ENCODE results near the gene SEC63.
"Not testable (repeated sequence)": the region's sequence is repeated elsewhere in the genome, so short reads cannot be mapped to it uniquely, and the experiment has no call there.

The SEC63 gene

GRCh38 chr6:107931894-107932293 lies 26.1 kb downstream of the SEC63 start:
- no peak for DNase-seq (ENCODE audit: low read depth)

DNA sequence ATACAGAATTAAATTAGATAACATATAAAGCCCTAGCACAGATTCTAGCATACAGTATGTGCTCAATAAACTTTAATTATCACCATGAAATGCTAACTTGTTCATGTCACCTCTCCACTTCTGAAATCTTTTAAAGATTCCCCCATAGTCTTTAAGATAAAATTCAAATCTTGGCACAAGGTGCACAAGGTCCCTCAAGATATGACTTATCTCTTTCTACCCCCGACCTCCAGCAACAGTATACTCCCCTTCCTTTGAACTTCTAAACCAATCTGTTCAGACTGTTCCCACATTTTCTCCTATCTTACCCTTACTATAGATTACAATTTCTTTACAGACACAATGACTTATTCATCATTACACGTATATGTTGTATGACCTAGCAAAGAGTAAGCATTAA lies 29.0 kb downstream of the SEC63 start:
- DNase-seq (ENCODE audit: low read depth) = no peak

GRCh38 chr6:107926697-107927544 lies 31.1 kb downstream of the SEC63 start:
- peak; percentile 18 for DNase-seq (ENCODE audit: low read depth)

GRCh38 chr6:107917451-107918375 lies 40.3 kb downstream of the SEC63 start:
- DNase-seq (ENCODE audit: low read depth) = no peak

DNA sequence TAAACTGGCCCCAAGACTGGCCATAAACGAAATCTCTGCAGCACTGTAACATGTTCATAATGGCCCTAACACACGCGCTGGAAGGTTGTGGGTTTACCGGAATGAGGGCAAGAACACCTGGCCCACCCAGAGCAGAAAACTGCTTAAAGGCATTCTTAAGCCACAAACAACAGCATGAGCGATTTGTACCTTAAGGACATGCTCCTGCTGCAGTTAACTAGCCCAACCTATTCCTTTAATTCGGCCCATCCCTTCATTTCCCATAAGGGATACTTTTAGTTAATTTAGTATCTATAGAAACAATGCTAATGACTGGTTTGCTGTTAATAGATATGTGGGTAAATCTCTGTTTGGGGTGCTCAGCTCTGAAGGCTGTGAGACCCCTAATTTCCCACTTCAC lies 41.0 kb downstream of the SEC63 start:
- not testable (repeated sequence) for DNase-seq (ENCODE audit: low read depth)

DNA sequence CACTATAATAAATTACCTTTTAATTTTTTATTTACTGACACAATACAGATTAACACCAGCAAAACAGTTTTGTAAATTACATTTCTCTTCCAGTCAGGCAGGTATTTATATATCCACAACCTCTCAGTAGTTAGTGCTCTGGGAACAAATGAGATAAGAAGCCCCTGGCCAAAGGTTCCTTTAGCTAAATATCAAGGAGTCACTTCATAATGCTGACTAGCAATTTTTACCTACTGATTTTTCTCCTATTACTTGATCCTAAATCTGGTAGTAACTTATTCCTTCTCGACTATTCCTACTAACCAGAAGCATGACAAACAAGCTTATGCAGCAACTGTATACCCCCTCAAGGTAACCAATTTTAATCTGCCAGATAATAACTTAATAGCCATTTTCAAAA lies 46.3 kb downstream of the SEC63 start:
- DNase-seq (ENCODE audit: low read depth) = no peak

DNA sequence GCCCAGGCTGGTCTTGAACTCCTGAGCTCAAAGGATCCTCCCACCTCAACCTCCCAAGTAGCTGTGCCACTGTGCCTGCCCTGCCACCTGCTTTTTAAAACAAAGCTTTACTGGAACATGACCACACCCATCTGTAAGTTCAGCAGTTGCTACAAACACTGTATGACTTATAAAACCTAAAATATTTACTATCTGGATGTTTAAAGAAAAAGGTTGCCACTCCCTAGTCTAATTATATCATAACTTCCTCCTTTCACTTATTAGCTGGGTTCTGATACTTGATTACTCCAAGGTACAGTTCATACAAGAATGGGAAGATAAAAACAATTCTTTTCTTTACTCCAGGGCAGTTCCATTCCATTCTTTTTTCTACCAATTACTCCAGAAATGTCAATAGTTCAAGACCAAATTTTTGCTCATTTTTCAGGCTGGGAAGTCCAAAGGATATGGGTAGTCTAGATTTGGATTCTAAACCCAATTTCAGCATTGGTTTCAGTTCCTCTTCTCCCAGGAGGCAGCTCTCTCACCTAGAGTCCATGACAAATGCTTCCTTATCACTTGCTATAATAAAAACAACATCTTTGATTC lies 63.1 kb downstream of the SEC63 start:
- no peak for DNase-seq (ENCODE audit: low read depth)

GRCh38 chr6:107890431-107890830 lies 67.6 kb downstream of the SEC63 start:
- not testable (repeated sequence) for DNase-seq (ENCODE audit: low read depth)

DNA sequence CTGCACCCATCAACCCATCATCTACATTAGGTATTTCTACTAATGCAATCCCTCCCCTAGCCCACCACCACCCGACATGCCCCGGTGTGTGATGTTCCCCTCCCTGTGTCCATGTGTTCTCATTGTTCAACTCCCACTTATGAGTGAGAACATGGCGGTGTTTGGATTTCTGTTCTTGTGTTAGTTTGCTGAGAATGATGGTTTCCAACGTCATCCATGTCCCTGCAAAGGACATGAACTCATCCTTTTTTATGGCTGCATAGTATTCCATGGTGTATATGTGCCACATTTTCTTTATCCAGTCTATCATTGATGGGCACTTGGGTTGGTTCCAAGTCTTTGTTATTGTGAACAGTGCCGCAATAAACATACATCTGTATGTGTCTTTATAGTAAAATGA lies 72.1 kb downstream of the SEC63 start:
- not testable (repeated sequence) for DNase-seq (ENCODE audit: low read depth)

DNA sequence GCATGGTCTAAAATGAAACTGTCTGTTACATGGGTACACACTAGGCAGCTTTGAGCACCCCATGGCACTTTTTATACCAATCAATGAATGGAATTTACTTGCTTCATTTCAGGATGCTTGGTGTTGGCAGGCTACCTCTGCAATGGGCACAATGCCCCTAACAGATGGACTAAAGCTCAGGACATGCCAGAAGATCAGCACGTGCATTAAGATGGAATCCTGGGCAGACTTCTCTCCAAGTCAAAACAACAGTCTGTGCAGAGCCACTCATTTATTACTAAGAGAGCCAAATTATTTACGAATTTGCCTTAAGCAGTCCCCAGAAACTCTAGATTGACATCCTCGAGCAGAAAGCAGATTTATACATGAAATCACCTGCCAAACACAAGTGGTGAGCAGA lies 78.1 kb downstream of the SEC63 start:
- no peak for DNase-seq (ENCODE audit: low read depth)

GRCh38 chr6:107877968-107878367 lies 80.0 kb downstream of the SEC63 start:
- no peak for DNase-seq (ENCODE audit: low read depth)

GRCh38 chr6:107871976-107872375 lies 86.0 kb downstream of the SEC63 start:
- DNase-seq (ENCODE audit: low read depth) = no peak

DNA sequence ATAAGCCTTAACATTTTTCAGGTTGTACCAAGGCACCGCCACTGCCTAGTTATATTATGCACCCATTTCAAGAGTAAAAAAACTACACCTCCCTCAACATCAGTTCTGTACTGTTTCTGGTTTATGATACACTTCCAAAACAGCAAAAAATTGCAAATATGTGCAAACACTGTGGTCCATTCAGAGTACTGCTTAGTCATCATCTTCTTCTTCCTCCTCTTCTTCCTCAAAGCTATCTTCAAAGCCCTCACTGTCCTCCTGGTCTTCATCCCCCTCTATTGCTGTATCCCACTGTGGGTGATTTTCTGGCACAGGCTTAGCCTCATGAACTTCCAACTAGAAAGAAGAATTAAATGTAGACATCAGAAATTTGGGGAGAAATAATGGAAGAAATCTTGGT lies 86.5 kb downstream of the SEC63 start:
- not testable (repeated sequence) for DNase-seq (ENCODE audit: low read depth)

DNA sequence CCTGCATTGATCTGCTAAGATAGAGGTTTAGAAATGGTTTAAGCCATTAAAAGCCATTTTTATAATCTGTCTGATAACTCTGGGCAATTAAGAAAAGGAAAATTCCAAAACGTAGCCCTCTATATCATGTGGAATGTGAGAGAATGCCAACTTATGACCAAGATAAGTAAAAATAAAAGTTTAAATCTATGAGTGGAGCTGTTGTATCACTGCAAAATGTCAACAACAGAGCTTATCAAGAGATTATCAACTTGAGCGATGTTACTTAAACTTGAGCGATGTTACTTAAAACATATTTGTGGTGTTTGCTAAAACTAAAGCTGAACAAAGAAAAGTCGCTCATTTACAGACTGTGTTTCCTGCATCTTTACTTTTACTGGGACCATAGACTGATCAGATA lies 87.0 kb downstream of the SEC63 start:
- DNase-seq (ENCODE audit: low read depth) = no peak

GRCh38 chr6:107870381-107870780 lies 87.6 kb downstream of the SEC63 start:
- DNase-seq (ENCODE audit: low read depth) = no peak

DNA sequence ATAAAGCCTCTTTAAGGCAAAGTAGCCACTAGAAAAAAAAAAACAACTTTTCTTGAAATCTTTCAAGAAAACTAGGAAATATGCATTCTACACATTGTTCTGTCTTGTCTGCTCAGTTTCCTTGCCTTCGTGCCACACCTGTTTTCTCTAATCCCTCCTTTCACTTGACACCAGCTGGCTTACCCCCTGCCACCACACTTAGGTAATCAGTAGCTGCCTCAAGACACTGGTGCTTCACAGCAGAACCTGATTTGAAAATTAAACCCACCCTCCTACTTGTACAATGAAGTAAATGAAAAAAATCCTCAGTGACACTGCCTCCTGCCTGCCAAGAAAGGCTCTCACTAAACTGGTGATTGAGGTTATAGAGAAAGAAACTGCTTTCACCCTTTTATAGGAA lies 88.1 kb downstream of the SEC63 start:
- no peak for DNase-seq (ENCODE audit: low read depth)

DNA sequence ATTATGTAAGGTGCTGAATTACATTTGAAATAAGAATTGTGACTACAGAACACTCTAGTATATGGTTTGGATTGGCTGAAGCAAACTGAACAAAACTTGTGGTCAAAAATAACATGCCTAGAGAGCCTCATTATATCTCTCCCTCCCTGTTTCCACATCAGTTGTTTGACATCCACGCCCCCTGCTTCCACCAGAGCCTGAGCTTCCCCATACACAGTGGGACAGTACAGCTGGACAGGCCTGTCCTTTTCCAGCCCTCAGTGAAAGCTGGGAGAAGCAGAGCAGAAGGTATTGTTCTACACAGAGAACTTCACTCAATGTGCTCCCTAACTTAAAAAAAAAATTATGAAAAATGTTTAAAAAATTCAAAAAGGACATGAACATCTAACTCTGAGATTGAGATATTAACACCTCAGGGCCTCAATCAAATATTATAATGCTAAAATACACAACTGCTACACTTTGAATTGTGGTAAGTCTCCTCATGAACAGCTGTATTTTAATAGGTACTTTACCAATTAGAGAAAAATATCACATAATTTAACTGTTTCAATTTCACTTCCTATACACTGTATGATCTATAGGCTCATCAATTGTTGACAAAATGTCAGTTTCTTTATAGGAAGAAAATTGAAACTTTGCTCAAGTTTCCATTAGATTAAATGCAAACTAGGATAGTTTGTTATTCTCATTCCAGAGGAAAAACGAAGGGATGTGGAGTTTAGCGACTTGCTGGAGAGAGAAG lies 89.0 kb downstream of the SEC63 start:
- no peak for DNase-seq (ENCODE audit: low read depth)

- DNase-seq (ENCODE audit: low read depth) = no peak
Observed at GRCh38 chr6:107867302-107867615, 90.7 kb downstream of the SEC63 start.

GRCh38 chr6:107866606-107867301 lies 91.3 kb downstream of the SEC63 start:
- no peak for DNase-seq (ENCODE audit: low read depth)

- no peak for DNase-seq (ENCODE audit: low read depth)
Observed at GRCh38 chr6:107864226-107865127, 93.5 kb downstream of the SEC63 start.
